B cell (primary cell): Measurements from ENCODE around the gene KIF21B.

Experiments used
- EZH2 ChIP-seq: IDR thresholded peaks from 2 replicates; pipeline ENCODE4 v1.6.1; 2012; ENCODE audit warnings: borderline replicate concordance, low read depth, mild to moderate bottlenecking, moderate library complexity, low read length; ENCODE audit not compliant: insufficient read depth, poor library complexity, severe bottlenecking
- TF ChIP-seq, protein P1 (sequence below): fragments of 200-600 bp; IDR thresholded peaks from one replicate; pipeline ENCODE4 v1.8.0; 2022; ENCODE audit warnings: antibody characterized with exemption, mild to moderate bottlenecking

DNA sequence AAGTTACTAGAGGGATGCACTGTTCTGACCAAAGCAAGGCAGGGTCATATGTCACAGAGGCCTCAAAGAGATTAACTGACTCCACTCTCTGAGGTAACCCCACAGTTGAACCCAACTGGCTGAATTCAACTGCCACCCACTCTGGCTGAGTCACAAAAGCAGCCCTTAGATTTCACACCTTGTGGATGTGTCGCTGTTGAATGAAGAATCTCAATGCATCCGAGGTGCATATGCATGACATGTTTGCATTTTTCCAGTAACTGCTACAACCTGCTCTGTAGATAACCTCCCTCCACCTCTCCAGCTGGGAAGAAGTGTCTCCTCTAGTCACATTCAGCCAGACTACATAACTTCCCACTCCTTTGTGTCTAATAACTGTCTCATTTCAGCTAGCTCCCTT lies 27.9 kb upstream of the KIF21B start:
- TF ChIP-seq, protein P1, sequence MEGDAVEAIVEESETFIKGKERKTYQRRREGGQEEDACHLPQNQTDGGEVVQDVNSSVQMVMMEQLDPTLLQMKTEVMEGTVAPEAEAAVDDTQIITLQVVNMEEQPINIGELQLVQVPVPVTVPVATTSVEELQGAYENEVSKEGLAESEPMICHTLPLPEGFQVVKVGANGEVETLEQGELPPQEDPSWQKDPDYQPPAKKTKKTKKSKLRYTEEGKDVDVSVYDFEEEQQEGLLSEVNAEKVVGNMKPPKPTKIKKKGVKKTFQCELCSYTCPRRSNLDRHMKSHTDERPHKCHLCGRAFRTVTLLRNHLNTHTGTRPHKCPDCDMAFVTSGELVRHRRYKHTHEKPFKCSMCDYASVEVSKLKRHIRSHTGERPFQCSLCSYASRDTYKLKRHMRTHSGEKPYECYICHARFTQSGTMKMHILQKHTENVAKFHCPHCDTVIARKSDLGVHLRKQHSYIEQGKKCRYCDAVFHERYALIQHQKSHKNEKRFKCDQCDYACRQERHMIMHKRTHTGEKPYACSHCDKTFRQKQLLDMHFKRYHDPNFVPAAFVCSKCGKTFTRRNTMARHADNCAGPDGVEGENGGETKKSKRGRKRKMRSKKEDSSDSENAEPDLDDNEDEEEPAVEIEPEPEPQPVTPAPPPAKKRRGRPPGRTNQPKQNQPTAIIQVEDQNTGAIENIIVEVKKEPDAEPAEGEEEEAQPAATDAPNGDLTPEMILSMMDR: no peak
- TF ChIP-seq EZH2: no peak
